NB4 (cell line): Measurements from ENCODE around the gene ENPEP.

Source experiments
- CTCF ChIP-seq: IDR thresholded peaks from one replicate; pipeline ENCODE4 v1.5.1; 2012; ENCODE audit warnings: low read depth, low read length
- MAX ChIP-seq: IDR thresholded peaks from 2 replicates; pipeline ENCODE4 v1.6.1; 2011; ENCODE audit warnings: low read depth, low read length
- POLR2A ChIP-seq: IDR thresholded peaks from 2 replicates; pipeline ENCODE4 v1.6.1; 2011; ENCODE audit warnings: mild to moderate bottlenecking; ENCODE audit not compliant: insufficient read length; ENCODE audit errors: extremely low read depth

- TF ChIP-seq POLR2A (no peak), CTCF (no peak), MAX (no peak)
Observed at GRCh38 chr4:110484029-110484428, 8.1 kb downstream of the ENPEP start.
